Measurements from ENCODE around the gene SYNGAP1.

DNA sequence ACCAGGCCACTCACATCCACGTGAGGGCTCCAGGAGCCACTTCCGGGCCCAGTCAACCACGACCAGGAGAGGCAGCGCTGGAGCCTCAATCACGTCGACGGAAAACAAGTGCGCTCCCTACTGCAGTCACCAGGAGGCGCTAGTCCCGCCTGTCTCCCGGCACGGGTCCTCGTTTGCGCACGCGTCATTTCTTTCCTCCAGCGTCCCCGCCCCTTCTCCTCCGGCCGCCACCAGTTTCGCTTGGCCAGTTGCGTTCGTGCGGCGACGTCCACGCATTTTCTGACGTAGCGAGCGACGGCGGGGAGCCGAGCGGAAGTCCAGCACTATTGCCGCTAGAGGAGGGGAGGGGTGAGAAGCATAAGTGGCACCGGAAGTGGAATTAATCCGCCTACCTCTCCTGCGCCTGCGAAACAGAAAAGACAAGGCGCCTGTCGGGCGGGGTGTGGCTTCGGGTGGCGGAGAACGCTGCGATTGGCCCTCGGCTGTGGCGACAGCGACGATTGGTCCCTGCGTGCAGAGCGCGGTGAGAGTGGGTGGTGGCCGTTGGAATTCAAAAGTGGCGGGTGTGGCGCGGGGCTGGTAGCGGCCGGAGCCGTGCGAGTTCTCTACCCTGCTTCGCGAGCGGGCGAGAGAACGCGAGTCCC, 28.5 kb upstream of the SYNGAP1 start, which contains the start of gene KIFC1:
- TF ChIP-seq IRF2 (CRISPR knock-in tag; IDR thresholded peaks at IDR 0.05) (no peak), CBFB (CRISPR knock-in tag; IDR thresholded peaks at IDR 0.05) (no peak)
